NCI-H526 (cell line): ENCODE data around the gene SPOCK3.

Source experiments
- DNase-seq, 2 experiments: peaks; one replicate each; lab custom pipeline; 2025; lab: John Stamatoyannopoulos, UW

Gene SPOCK3

GRCh38 chr4:167234316-167234881 lies at the start of gene SPOCK3:
Gene SPOCK3, minus strand, starts transcription at chr4:167234494.
- peak; percentile 43 to 81 for DNase-seq

- no peak for DNase-seq
Observed at GRCh38 chr4:167282171-167282864, 48.0 kb upstream of the SPOCK3 start.

- DNase-seq, result peak in 1 of 2 experiments; percentile 15
Observed at GRCh38 chr4:167281545-167281944, 47.3 kb upstream of the SPOCK3 start.

GRCh38 chr4:167274351-167274750 lies 40.1 kb upstream of the SPOCK3 start:
- DNase-seq, result no peak

GRCh38 chr4:167265231-167265630 lies 30.9 kb upstream of the SPOCK3 start:
- no peak for DNase-seq

- DNase-seq, result no peak
Observed at GRCh38 chr4:167248271-167248670, 14.0 kb upstream of the SPOCK3 start.

GRCh38 chr4:167239627-167240026 lies 5.3 kb upstream of the SPOCK3 start:
- no peak for DNase-seq

GRCh38 chr4:167238226-167238625 lies 3.9 kb upstream of the SPOCK3 start:
- no peak for DNase-seq

- peak in 1 of 2 experiments; percentile 51 for DNase-seq
Observed at GRCh38 chr4:167233685-167234315, 494 bp downstream of the SPOCK3 start.

GRCh38 chr4:167232805-167233684 lies 1.2 kb downstream of the SPOCK3 start:
- DNase-seq, result no peak

- DNase-seq, result no peak
Observed at GRCh38 chr4:167230744-167231143, 3.5 kb downstream of the SPOCK3 start.

- DNase-seq, result no peak
Observed at GRCh38 chr4:167222099-167222498, 12.2 kb downstream of the SPOCK3 start.

- no peak for DNase-seq
Observed at GRCh38 chr4:167221084-167221483, 13.2 kb downstream of the SPOCK3 start.

- DNase-seq, result no peak
Observed at GRCh38 chr4:167218022-167218608, 16.2 kb downstream of the SPOCK3 start.

GRCh38 chr4:167216783-167217182 lies 17.5 kb downstream of the SPOCK3 start:
- no peak for DNase-seq

GRCh38 chr4:167210166-167210565 lies 24.1 kb downstream of the SPOCK3 start:
- peak; percentile 9 to 12 for DNase-seq

GRCh38 chr4:167196344-167197012 lies 37.8 kb downstream of the SPOCK3 start:
- no peak for DNase-seq

- no peak for DNase-seq
Observed at GRCh38 chr4:167190379-167190778, 43.9 kb downstream of the SPOCK3 start.

- DNase-seq, result peak; percentile 81 to 89
Observed at GRCh38 chr4:167185465-167185864, 48.8 kb downstream of the SPOCK3 start.

- DNase-seq, result no peak
Observed at GRCh38 chr4:167183036-167183435, 51.3 kb downstream of the SPOCK3 start.

- no peak for DNase-seq
Observed at GRCh38 chr4:167177925-167178324, 56.4 kb downstream of the SPOCK3 start.
